Testis (tissue), 3 donors: ENCODE results near the gene POLR1G. TPM values are rescaled to one million over a fixed set of nuclear protein-coding genes. Genes with fewer than 3 reads are reported as not detected.

Source experiments
- DNase-seq: peaks from one replicate; pipeline ENCODE4 v3.0.0-alpha.2; 2019
- H3K27ac ChIP-seq, 2 donors: fragments of 200-600 bp; sonication (generic); one replicate each; pipeline ENCODE4 v1.5.1; 2019
- H3K27me3 ChIP-seq: fragments of 200-600 bp; sonication (generic); one replicate; pipeline ENCODE4 v1.5.1; 2019
- H3K36me3 ChIP-seq: fragments of 200-600 bp; sonication (generic); one replicate; pipeline ENCODE4 v1.5.1; 2017; ENCODE audit warnings: low read depth; ENCODE audit errors: missing control alignments
- H3K4me1 ChIP-seq: fragments of 200-600 bp; sonication (generic); one replicate; pipeline ENCODE4 v1.5.1; 2019
- H3K4me3 ChIP-seq, 2 donors: fragments of 200-600 bp; sonication (generic); one replicate each; pipeline ENCODE4 v1.5.1; 2017 to 2019
- H3K9me3 ChIP-seq: fragments of 200-600 bp; sonication (generic); one replicate; pipeline ENCODE4 v1.5.1; 2017
- CTCF ChIP-seq, 3 experiments: fragments of 450-650 bp in 2 of 3; fragments of 200-600 bp in 1 of 3; sonication (generic) in 1 of 3; IDR thresholded peaks; one replicate each; pipeline ENCODE4 v1.5.1; 2016 to 2019; ENCODE audit warnings: antibody characterized with exemption in 3 of 3, mild to moderate bottlenecking in 2 of 3, moderate library complexity in 1 of 3
- POLR2A ChIP-seq: fragments of 450-650 bp; IDR thresholded peaks from one replicate; pipeline ENCODE4 v1.6.1; 2017; ENCODE audit warnings: antibody characterized with exemption, mild to moderate bottlenecking, moderate library complexity
- WGBS, 2 donors: methylation state at CpG; one replicate each; pipeline ENCODE4 v1.1.5; 2018; 5-methylcytosine and 5-hydroxymethylcytosine counted together
- intact Hi-C: fragments of 100-400 bp; cut with DNase I; formaldehyde crosslinking; loops from one replicate; pipeline ENCODE4 v1.15.1; 2023; ENCODE audit warnings: low total_unique reads
- polyA plus RNA-seq: library from polyadenylated mRNA; stranded (reverse); fragments of 350-450 nt; fragmentation: Illumina TruSeq; extraction: RNeasy Lipid Tissue Mini Kit (QIAGEN cat#74804); gene quantifications from one replicate; pipeline ENCODE4 v1.2.3, GENCODE V29; 2014; ENCODE audit warnings: low read depth, low replicate concordance; ENCODE audit not compliant: insufficient read depth
- total RNA-seq, 2 donors: library from RNA; depleted of rRNA; stranded (reverse); fragments of >200 nt; gene quantifications; one replicate each; pipeline ENCODE4 v1.2.3, GENCODE V29; 2016

The POLR1G gene
- total and polyA plus RNA-seq, 3 donors from 2014 or later: 5.8 to 12.1 (median 10.2) TPM

- no peak overlapping the region for H3K27ac ChIP-seq
- intact Hi-C loops: no loop called here
- H3K4me1 ChIP-seq: peaks cover 1% of the 10 kb centered on the region
These were observed 8.0 kb downstream of the POLR1G start for GRCh38 chr19:45414468-45414867.

GRCh38 chr19:45417151-45417550 is 10.7 kb downstream of the POLR1G start:
- intact Hi-C loops: no loop called here
- no peak overlapping the region for H3K4me3 ChIP-seq

More at GRCh38 chr19:45414468-45414867, 8.0 kb downstream of the POLR1G start:
- WGBS, 2 donors: 91 to 93% methylated on average over 8 of the region's 8 CpGs
- H3K4me3 ChIP-seq: no peak overlapping the region
- DNase-seq: no peak
- H3K27me3 ChIP-seq: no peaks in the 10 kb centered on the region
- H3K9me3 ChIP-seq: no peaks in the 10 kb centered on the region
- H3K36me3 ChIP-seq: no peaks in the 10 kb centered on the region
- TF ChIP-seq CTCF (IDR thresholded peaks at IDR 0.05) (no peak), POLR2A (no peak)

GRCh38 chr19:45418802-45419201 is 12.4 kb downstream of the POLR1G start:
- no peak overlapping the region for H3K27ac ChIP-seq
- no peak overlapping the region for H3K4me3 ChIP-seq
- intact Hi-C loops: no loop called here
- H3K36me3 ChIP-seq: no peaks in the 10 kb centered on the region
- peaks cover 5% of the 10 kb centered on the region for H3K4me1 ChIP-seq
- H3K9me3 ChIP-seq: no peaks in the 10 kb centered on the region
- WGBS, 2 donors: 79 to 88% methylated on average over 7 to 9 of the region's 9 CpGs
- TF ChIP-seq CTCF (IDR thresholded peaks at IDR 0.05) (no peak), POLR2A (no peak)
- no peak for DNase-seq
- no peaks in the 10 kb centered on the region for H3K27me3 ChIP-seq

More at GRCh38 chr19:45417151-45417550, 10.7 kb downstream of the POLR1G start:
- no peaks in the 10 kb centered on the region for H3K27me3 ChIP-seq
- DNase-seq: no peak
- TF ChIP-seq POLR2A: no peak
- no peak for TF ChIP-seq CTCF (IDR thresholded peaks at IDR 0.05)
- WGBS, 2 donors: 84 to 94% methylated on average over 4 of the region's 4 CpGs
- H3K27ac ChIP-seq: no peak overlapping the region
- H3K36me3 ChIP-seq: no peaks in the 10 kb centered on the region
- H3K9me3 ChIP-seq: no peaks in the 10 kb centered on the region
- H3K4me1 ChIP-seq: peaks cover 5% of the 10 kb centered on the region

GRCh38 chr19:45419396-45419795 is 13.0 kb downstream of the POLR1G start:
- Histone ChIP-seq H3K9me3 (no peaks in the 10 kb centered on the region), H3K4me1 (peaks cover 10% of the 10 kb centered on the region), H3K4me3 (no peak overlapping the region), H3K27ac (no peak overlapping the region), H3K27me3 (no peaks in the 10 kb centered on the region), H3K36me3 (no peaks in the 10 kb centered on the region)
- intact Hi-C loops: no loop called here
- DNase-seq: no peak
- no peak for TF ChIP-seq CTCF (IDR thresholded peaks at IDR 0.05)
- TF ChIP-seq POLR2A: no peak
- 16 to 69% methylated on average over 3 to 4 of the region's 4 CpGs for WGBS, 2 donors

- Histone ChIP-seq H3K4me1 (peaks cover 12% of the 10 kb centered on the region), H3K27me3 (no peaks in the 10 kb centered on the region), H3K36me3 (no peaks in the 10 kb centered on the region), H3K4me3 (no peak overlapping the region), H3K9me3 (no peaks in the 10 kb centered on the region), H3K27ac (no peak overlapping the region)
- intact Hi-C loops: no loop called here
- TF ChIP-seq POLR2A (no peak), CTCF (IDR thresholded peaks at IDR 0.05) (no peak)
- 20 to 33% methylated on average over 1 of the region's 3 CpGs for WGBS, 2 donors
- no peak for DNase-seq
These were observed 13.5 kb downstream of the POLR1G start for GRCh38 chr19:45419895-45420294.
